Activated T-cell treated with anti-CD3 and anti-CD28 coated beads, Interleukin-2, amount 50 U/mL, for 24 hours (primary cell): ENCODE results near the gene ATP1A1.

Source experiments
- DNase-seq: peaks from one replicate; pipeline ENCODE4 v3.0.0-alpha.2; 2020
- H3K27ac Mint-ChIP-seq: 2 replicates; pipeline ENCODE4 v1.8.0; 2020; ENCODE audit warnings: mild to moderate bottlenecking, mixed read lengths
- H3K27me3 Mint-ChIP-seq: 2 replicates; pipeline ENCODE4 v1.8.0; 2020; ENCODE audit warnings: mixed read lengths
- H3K36me3 Mint-ChIP-seq: 2 replicates; pipeline ENCODE4 v1.8.0; 2020; ENCODE audit warnings: low read depth, mixed read lengths
- H3K4me1 Mint-ChIP-seq: 2 replicates; pipeline ENCODE4 v1.8.0; 2020; ENCODE audit warnings: low read depth, mixed read lengths
- H3K4me3 Mint-ChIP-seq: 2 replicates; pipeline ENCODE4 v1.8.0; 2020; ENCODE audit warnings: mild to moderate bottlenecking, moderate library complexity, mixed read lengths
- H3K9me3 Mint-ChIP-seq: 2 replicates; pipeline ENCODE4 v1.8.0; 2020; ENCODE audit warnings: mixed read lengths

Gene ATP1A1

DNA sequence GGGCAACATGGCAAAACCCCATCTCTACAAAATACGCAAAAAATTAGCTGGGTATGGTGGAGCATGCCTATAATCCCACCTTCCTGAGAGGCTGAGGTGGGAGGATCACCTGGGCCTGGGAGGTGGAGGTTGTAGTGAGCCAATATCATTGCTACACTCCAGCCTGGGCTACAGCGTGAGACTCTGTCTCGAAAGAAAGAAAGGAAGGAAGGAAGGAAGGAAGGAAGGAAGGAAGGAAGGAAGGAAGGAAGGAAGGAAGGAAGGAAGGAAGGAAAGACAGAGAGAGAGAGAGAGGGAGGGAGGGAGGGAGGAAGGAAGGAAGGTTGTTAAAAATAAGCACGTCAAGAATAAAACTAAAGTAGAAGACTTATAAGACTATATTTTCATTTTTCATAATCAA, 17.0 kb upstream of the ATP1A1 start:
- no peak for DNase-seq
- H3K4me1 Mint-ChIP-seq: peaks cover 31% of the 10 kb centered on the region
- H3K27me3 Mint-ChIP-seq: no peaks in the 10 kb centered on the region
- H3K4me3 Mint-ChIP-seq: no peak overlapping the region
- no peak overlapping the region for H3K27ac Mint-ChIP-seq
- no peaks in the 10 kb centered on the region for H3K36me3 Mint-ChIP-seq
- H3K9me3 Mint-ChIP-seq: no peaks in the 10 kb centered on the region

DNA sequence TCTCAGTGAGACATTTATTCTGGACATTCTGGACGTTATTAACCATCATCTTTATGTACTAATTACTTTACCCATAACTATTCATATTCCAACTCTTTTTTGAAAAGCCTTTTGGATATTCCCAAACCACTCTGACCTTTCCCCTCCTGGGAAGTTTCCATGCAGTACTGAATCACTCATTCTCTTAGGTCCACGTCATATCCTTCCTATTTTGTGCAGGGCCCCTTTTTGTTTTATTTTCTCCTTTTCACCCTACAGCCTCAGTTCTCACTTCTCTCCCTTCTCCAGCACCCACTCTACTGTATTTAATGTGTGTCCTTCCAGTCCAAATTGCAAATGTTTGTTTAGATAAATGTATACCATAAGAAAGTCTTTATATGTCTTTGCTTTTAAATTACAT, 16.4 kb upstream of the ATP1A1 start:
- no peaks in the 10 kb centered on the region for H3K9me3 Mint-ChIP-seq
- H3K36me3 Mint-ChIP-seq: no peaks in the 10 kb centered on the region
- H3K27ac Mint-ChIP-seq: no peak overlapping the region
- no peaks in the 10 kb centered on the region for H3K27me3 Mint-ChIP-seq
- H3K4me1 Mint-ChIP-seq: peaks cover 26% of the 10 kb centered on the region
- no peak overlapping the region for H3K4me3 Mint-ChIP-seq
- no peak for DNase-seq

DNA sequence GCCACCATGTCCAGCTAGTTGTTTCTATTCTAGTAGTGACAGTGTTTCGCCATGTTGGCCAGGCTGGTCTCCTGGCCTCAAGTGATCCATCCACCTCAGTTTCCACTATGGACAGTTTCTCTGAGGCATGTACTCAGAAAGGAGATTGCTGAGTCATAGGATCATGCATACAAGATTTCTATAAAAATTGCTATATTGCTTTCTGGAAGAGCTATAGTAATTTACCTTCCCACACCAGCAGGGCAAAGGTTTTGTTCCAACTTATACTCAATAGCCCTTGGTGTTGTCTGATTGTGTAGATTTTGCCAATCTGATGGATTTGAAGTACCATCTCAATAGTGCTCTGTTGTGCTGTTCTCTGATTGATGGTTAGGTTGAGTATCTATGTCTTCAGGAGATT, 15.6 kb upstream of the ATP1A1 start:
- Mint-ChIP-seq H3K4me3 (no peak overlapping the region), H3K27ac (no peak overlapping the region), H3K27me3 (no peaks in the 10 kb centered on the region), H3K36me3 (no peaks in the 10 kb centered on the region), H3K4me1 (peaks cover 18% of the 10 kb centered on the region), H3K9me3 (no peaks in the 10 kb centered on the region)
- DNase-seq: no peak

DNA sequence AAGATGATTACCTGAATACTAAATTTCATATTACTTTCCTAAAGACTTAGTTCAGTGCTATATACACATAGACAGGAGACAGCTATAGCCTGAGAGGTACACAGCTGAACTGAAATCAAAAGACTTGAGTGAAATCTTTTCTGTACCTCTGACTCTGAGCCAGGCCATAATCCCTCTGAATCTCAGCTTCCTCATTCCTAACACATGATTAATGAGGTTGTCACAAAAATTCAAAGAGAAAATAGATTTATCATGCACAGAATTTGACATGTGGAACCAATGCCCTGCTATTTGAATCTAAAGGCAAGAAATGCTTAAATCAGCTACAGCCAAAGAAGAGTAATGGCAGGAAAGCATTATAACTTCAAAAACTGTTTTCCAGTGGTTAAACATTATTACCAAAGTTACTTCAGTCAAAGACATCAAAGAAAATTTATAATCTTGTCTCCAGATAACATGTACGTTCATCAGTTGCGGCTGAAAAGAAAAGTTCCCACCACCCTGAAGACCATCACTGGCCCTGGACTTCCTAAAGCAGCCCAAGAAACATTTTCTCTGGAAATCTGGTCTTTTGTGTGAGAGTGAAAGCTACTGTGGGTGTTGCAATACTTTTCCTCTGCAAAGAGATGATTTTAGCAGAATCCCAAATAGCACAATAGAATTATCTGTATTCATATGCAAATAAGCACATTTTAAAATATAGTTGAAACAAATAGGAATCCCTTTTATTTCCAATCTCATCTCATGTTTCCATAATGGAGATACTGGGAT, 13.8 kb upstream of the ATP1A1 start:
- Mint-ChIP-seq H3K27ac (no peak overlapping the region), H3K9me3 (no peaks in the 10 kb centered on the region), H3K4me1 (peaks cover 14% of the 10 kb centered on the region), H3K27me3 (no peaks in the 10 kb centered on the region), H3K36me3 (no peaks in the 10 kb centered on the region), H3K4me3 (no peak overlapping the region)
- DNase-seq: no peak

DNA sequence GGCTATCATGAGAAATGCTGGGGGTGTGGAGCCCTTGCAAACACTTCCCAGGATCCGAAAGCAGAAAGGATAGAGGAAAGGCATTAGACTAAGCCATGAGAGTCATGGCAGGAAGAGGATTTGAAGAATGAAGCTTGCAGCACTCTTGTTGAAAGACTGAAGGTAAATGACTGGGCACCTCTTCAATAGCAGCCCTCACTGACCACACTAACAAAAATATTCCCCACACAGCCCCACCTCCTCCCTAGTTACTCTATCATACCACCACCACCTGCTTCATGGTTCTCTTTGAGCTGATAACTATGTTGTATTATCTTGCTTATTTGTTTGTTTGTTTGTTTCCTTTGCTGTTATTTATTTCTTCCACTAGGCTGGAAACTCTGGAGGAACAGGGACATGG, 13.2 kb upstream of the ATP1A1 start:
- no peak overlapping the region for H3K27ac Mint-ChIP-seq
- H3K4me3 Mint-ChIP-seq: no peak overlapping the region
- no peaks in the 10 kb centered on the region for H3K9me3 Mint-ChIP-seq
- H3K27me3 Mint-ChIP-seq: no peaks in the 10 kb centered on the region
- no peak for DNase-seq
- H3K4me1 Mint-ChIP-seq: peaks cover 14% of the 10 kb centered on the region
- H3K36me3 Mint-ChIP-seq: no peaks in the 10 kb centered on the region

DNA sequence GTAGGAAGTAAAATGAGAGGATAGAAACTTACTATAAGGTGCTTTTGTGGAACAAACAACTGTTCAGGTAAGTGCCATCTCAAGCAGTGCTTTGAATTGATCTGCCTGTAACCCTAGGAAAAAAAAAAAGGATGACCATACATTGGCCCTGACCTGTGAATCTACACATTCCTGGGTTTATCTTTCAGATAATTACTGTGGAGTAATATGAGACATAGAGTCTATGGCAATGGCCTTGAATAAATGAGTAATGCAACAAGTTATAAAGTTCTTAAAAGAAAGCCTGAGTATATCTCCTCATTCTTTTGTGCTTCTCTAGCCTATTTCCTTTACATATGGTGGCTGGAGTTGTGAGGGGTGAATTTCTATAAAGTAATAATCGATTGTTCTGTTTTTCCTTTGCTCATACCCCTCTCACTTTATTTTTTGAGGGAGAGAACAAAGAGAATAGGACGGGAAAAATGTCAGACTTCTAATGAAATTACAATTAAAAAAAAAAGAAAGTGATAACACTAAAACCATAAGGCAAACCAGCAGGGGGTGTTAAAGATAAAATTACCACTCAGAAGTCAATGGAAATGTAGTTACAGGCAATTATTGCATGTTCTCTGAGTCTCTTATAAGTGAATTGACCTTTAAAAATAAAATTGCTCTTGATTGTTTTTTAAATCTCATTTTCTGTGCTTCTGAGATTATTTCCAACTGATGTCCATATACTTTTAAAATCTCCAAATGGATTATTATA, 12.4 kb upstream of the ATP1A1 start:
- Mint-ChIP-seq H3K4me3 (no peak overlapping the region), H3K36me3 (no peaks in the 10 kb centered on the region), H3K9me3 (no peaks in the 10 kb centered on the region), H3K27ac (no peak overlapping the region), H3K27me3 (no peaks in the 10 kb centered on the region), H3K4me1 (peaks cover 14% of the 10 kb centered on the region)
- DNase-seq: no peak

DNA sequence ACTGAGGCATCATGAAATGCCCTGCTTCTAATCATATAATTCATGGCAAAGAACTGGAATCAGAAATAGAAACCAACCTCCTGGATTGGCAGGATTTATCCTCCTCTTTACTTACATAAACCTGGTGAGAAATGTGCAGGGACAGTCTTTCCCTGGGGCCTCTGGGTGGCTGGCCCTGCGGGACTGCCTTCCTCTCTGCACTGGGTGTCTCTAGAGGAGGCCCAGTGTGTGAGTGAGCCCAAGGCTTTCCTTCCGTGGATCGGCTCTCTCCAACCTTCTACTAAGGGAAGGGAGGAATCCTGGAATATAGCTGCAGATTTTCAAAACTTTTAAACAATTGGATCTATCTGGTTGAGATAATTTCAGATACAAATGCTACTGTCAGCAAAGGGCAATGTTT, 11.4 kb upstream of the ATP1A1 start:
- DNase-seq: no peak
- H3K27ac Mint-ChIP-seq: no peak overlapping the region
- peaks cover 10% of the 10 kb centered on the region for H3K4me1 Mint-ChIP-seq
- no peaks in the 10 kb centered on the region for H3K9me3 Mint-ChIP-seq
- no peak overlapping the region for H3K4me3 Mint-ChIP-seq
- no peaks in the 10 kb centered on the region for H3K36me3 Mint-ChIP-seq
- no peaks in the 10 kb centered on the region for H3K27me3 Mint-ChIP-seq

DNA sequence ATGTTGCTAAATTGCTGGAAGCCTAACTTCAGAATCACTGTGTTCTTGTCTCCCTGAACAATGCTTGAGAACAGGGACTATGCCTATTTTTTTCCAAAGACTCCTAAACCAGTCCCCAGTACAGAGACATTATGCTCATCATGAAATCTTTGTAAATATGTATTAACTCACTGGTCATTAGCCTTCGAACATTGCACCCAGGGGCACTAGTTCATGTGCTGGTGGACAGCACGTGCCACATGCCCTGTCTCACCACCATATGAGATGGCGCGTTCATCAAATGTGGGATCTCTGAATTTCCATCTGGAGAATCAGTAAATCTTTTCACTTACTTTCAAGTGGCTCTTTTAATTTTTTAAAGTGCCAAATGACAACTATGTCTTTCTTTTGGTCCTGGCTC, 11.0 kb upstream of the ATP1A1 start:
- Mint-ChIP-seq H3K27me3 (no peaks in the 10 kb centered on the region), H3K4me1 (peaks cover 6% of the 10 kb centered on the region), H3K9me3 (no peaks in the 10 kb centered on the region), H3K27ac (no peak overlapping the region), H3K4me3 (no peak overlapping the region), H3K36me3 (no peaks in the 10 kb centered on the region)
- DNase-seq: no peak

DNA sequence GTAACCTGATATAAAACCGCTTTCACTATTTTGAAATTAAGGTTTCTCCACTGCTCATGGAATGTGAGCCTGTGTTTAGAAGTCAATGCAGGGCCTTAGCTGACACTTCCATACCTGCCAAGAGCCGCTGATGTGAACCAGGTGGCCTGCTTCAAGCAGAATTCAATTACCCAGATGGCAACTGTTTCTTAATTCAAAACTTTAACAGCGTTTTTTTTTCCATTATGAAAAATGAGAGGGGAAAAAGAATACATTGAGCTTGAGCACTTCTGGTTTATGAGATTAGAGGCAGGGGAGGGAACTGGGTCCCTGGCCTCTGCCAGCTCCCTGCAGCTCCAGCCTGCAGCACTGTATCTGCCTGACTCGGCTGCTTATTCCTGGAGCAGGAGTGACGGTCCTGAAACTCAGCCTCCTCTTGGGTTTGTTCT, 7.7 kb upstream of the ATP1A1 start:
- peaks cover 10% of the 10 kb centered on the region for H3K4me1 Mint-ChIP-seq
- H3K27me3 Mint-ChIP-seq: no peaks in the 10 kb centered on the region
- no peaks in the 10 kb centered on the region for H3K36me3 Mint-ChIP-seq
- H3K9me3 Mint-ChIP-seq: no peaks in the 10 kb centered on the region
- no peak overlapping the region for H3K4me3 Mint-ChIP-seq
- H3K27ac Mint-ChIP-seq: no peak overlapping the region
- no peak for DNase-seq

DNA sequence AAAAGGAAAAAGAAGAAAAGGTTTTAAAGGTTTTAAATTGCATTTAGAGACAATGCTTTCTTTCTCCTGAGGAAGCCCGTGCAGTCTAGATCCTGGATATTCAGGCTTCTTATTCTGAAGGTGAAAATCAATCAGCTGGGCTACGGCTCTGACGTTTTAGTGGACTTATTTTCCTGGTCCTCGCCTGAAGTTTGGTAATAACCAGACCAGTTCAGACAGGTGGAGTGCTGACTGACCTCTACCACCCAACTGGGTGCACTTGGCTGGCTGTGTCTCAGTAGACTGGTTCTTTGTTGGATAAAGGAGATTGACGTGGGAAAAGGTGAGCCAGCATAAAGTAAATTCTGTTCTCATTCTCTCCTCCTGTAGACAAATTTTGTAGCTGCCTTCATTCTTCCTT, 7.2 kb upstream of the ATP1A1 start:
- Mint-ChIP-seq H3K27ac (no peak overlapping the region), H3K4me1 (peaks cover 9% of the 10 kb centered on the region), H3K4me3 (no peak overlapping the region), H3K27me3 (no peaks in the 10 kb centered on the region), H3K36me3 (no peaks in the 10 kb centered on the region), H3K9me3 (no peaks in the 10 kb centered on the region)
- no peak for DNase-seq

DNA sequence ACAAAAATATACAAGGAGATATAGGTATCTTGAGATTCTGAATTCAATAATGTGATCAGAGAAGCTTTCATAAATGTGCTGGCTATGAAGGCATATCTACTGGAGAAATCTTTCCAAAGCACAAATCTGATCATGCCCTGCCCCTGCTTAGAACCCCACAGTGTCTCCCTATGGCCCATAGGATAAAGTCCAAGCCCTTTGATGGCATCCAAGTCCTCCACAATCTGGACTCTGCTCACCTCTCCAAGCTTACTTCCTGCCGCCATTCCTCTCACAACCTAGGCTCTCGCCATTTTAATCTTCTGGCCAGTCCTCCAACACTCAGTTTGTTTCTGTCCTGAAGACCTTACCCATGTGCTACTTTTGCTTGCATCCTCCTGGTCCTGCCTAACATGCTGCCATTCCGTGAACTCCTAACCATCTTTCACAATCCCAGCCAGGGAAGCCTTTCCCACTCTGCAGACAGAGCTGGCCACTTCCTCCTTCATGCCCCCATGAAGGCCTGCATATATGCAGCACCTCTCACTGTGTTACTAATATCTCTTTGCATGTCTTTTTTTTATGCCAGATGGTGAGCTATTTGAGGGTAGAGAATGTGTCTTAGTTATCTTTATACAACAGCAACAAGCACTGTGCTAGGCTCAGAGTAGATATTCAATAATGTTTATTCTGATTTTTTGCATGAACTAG, 5.6 kb upstream of the ATP1A1 start:
- Mint-ChIP-seq H3K4me1 (peaks cover 12% of the 10 kb centered on the region), H3K9me3 (no peaks in the 10 kb centered on the region), H3K27ac (no peak overlapping the region), H3K4me3 (no peak overlapping the region), H3K36me3 (no peaks in the 10 kb centered on the region), H3K27me3 (no peaks in the 10 kb centered on the region)
- no peak for DNase-seq

DNA sequence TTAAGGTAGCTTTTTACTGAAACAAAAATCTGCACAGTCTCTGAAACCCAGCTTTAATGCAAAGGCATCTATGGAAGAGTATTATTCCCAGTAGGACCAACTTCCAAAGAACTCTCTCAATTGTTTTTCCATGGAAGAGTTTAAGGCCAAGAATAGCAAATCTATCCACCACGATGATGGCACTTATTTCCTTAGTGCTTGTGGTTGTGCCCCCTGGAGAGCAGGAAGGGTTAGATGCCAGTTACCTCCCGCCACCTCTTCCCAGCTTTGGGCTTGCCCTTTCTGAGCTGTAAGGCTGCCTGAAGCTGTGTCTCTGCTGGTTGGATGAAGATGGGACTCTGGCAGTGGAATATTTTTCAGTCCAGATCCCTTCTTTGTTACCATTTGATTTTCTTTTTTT, 4.8 kb upstream of the ATP1A1 start:
- H3K27me3 Mint-ChIP-seq: no peaks in the 10 kb centered on the region
- no peak for DNase-seq
- no peaks in the 10 kb centered on the region for H3K9me3 Mint-ChIP-seq
- H3K4me1 Mint-ChIP-seq: peaks cover 15% of the 10 kb centered on the region
- H3K36me3 Mint-ChIP-seq: no peaks in the 10 kb centered on the region
- H3K4me3 Mint-ChIP-seq: no peak overlapping the region
- H3K27ac Mint-ChIP-seq: no peak overlapping the region

DNA sequence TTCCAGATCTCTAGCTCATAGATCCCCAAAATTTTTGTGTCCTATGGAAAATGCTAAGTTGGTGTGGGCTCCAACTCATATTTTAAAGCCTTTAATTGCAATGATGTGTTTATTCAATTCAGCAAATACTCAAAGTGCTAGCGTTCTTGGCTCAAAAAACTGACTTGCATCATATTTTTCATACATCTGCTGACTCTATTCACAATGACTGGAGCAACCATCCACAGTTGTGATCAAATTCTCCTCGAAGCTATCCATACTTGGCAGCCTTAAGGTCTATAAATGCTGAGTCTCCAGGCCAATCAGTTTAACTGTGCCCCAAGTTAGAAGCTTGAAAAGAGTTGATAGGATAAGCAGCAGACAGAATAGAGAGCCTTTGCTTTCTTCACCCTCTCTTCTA, 2.9 kb upstream of the ATP1A1 start:
- no peaks in the 10 kb centered on the region for H3K27me3 Mint-ChIP-seq
- H3K4me3 Mint-ChIP-seq: no peak overlapping the region
- no peak overlapping the region for H3K27ac Mint-ChIP-seq
- H3K36me3 Mint-ChIP-seq: peaks cover 13% of the 10 kb centered on the region
- H3K4me1 Mint-ChIP-seq: peaks cover 21% of the 10 kb centered on the region
- H3K9me3 Mint-ChIP-seq: no peaks in the 10 kb centered on the region
- DNase-seq: no peak

DNA sequence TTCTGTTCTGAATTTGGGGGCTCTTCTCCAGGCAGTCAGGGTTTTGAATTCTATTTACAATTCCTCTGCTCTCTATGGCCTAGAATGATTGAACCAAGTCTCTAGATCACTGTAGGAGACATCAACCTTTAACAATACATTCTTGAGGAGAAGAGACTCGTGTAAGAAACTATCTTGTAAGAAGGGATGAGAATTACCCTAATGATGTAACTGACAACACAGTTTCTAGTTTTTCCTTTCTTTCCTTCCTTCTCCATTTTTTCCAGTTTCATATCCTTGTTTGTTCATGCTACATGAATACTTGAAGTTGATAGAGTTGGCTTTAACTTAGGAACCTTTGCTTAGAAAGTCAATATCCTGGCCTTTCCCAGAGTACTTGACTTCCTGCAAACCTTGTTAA, 1.3 kb upstream of the ATP1A1 start:
- Mint-ChIP-seq H3K4me3 (no peak overlapping the region), H3K27ac (no peak overlapping the region), H3K9me3 (no peaks in the 10 kb centered on the region), H3K36me3 (peaks cover 27% of the 10 kb centered on the region), H3K27me3 (no peaks in the 10 kb centered on the region), H3K4me1 (peaks cover 37% of the 10 kb centered on the region)
- DNase-seq: no peak

DNA sequence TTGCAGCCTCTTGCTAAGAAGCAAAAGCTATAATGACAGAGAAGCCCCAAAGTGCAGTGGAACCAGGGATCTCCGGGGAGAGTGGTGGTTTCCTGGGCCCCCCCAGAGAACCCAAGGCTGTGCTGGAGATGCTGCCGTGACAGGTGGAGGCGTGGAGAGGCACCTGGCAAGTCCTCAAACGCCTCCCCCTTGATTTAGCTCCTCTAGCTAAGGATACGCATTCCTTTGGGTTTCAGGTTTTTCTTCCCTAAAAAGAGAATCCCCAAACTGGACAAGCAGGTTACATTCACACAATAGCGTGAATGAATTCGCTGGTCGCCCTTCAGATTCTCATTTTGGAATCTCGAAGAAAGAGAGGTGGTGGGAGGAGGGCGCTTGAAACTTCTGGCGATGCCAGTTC, 853 bp upstream of the ATP1A1 start:
- H3K27me3 Mint-ChIP-seq: no peaks in the 10 kb centered on the region
- H3K27ac Mint-ChIP-seq: peak overlapping the region; percentile 71
- H3K4me1 Mint-ChIP-seq: peaks cover 40% of the 10 kb centered on the region
- peak overlapping the region; percentile 96 for H3K4me3 Mint-ChIP-seq
- peaks cover 27% of the 10 kb centered on the region for H3K36me3 Mint-ChIP-seq
- no peaks in the 10 kb centered on the region for H3K9me3 Mint-ChIP-seq
- no peak for DNase-seq
